Endothelial cell of umbilical vein (primary cell): ENCODE data around the gene BRD1.

Experiments used
- EZH2 ChIP-seq: IDR thresholded peaks from 2 replicates; pipeline ENCODE4 v1.6.1; 2012; ENCODE audit warnings: borderline replicate concordance, low read depth, mild to moderate bottlenecking, moderate library complexity, low read length, inconsistent platforms; ENCODE audit not compliant: severe bottlenecking
- GATA2 ChIP-seq: IDR thresholded peaks from 2 replicates; pipeline ENCODE4 v1.7.0; 2011; ENCODE audit warnings: low read depth, mild to moderate bottlenecking, moderate library complexity, mixed read lengths, low read length; ENCODE audit not compliant: insufficient read length, insufficient read depth
- JUN ChIP-seq: IDR thresholded peaks from 2 replicates; pipeline ENCODE4 v1.6.1; 2011; ENCODE audit warnings: borderline replicate concordance, low read depth; ENCODE audit not compliant: insufficient read length, insufficient read depth
- MAX ChIP-seq: IDR thresholded peaks from 2 replicates; pipeline ENCODE4 v1.6.1; 2011; ENCODE audit not compliant: insufficient read depth, insufficient read length
- MYC ChIP-seq: IDR thresholded peaks from one replicate; pipeline ENCODE4 v1.6.1; 2011; ENCODE audit warnings: mild to moderate bottlenecking, low read depth, low read length
- POLR2A ChIP-seq: IDR thresholded peaks from 2 replicates; pipeline ENCODE4 v1.6.1; 2012; ENCODE audit warnings: low read depth, mild to moderate bottlenecking, control low read depth, low read length
- POLR2AphosphoS5 ChIP-seq: IDR thresholded peaks from 2 replicates; pipeline ENCODE4 v1.6.1; 2012; ENCODE audit warnings: low read depth, mild to moderate bottlenecking, control low read depth, low read length, moderate library complexity; ENCODE audit not compliant: insufficient read depth
- TF ChIP-seq, protein P1 (sequence below), 2 donors: IDR thresholded peaks; 1 replicate in 1 of 2; 2 replicates in 1 of 2; pipeline ENCODE4 v1.5.1; 2011; ENCODE audit warnings: low read length in 2 of 2, mild to moderate bottlenecking in 2 of 2, moderate library complexity in 2 of 2, control low read depth in 1 of 2, inconsistent platforms in 1 of 2, low read depth in 1 of 2; ENCODE audit not compliant: insufficient read depth in 1 of 2; ENCODE audit errors: extremely low read depth in 1 of 2

GRCh38 chr22:49817359-49817758 is 10.3 kb downstream of the BRD1 start:
- TF ChIP-seq, protein P1, sequence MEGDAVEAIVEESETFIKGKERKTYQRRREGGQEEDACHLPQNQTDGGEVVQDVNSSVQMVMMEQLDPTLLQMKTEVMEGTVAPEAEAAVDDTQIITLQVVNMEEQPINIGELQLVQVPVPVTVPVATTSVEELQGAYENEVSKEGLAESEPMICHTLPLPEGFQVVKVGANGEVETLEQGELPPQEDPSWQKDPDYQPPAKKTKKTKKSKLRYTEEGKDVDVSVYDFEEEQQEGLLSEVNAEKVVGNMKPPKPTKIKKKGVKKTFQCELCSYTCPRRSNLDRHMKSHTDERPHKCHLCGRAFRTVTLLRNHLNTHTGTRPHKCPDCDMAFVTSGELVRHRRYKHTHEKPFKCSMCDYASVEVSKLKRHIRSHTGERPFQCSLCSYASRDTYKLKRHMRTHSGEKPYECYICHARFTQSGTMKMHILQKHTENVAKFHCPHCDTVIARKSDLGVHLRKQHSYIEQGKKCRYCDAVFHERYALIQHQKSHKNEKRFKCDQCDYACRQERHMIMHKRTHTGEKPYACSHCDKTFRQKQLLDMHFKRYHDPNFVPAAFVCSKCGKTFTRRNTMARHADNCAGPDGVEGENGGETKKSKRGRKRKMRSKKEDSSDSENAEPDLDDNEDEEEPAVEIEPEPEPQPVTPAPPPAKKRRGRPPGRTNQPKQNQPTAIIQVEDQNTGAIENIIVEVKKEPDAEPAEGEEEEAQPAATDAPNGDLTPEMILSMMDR (IDR thresholded peaks at IDR 0.05; ENCODE audit: extremely low read depth in 1 of 2, insufficient read depth in 1 of 2, low read depth in 1 of 2, low read length in 2 of 2) = no peak
- TF ChIP-seq EZH2 (no peak), POLR2A (no peak), MAX (no peak), GATA2 (no peak), MYC (no peak), POLR2AphosphoS5 (no peak), JUN (no peak)
